GM12878 (cell line): ENCODE results near the gene CETP. TPM values are rescaled to one million over a fixed set of nuclear protein-coding genes. Genes with fewer than 3 reads are reported as not detected.

Experiments used
- ATAC-seq: fragments of 200-7000 bp; cut with Tn5 transposase; 3 replicates; pipeline ENCODE4 v1.9.1; 2020; ENCODE audit warnings: mild to moderate bottlenecking, moderate library complexity
- BruUV-seq: library from RNA; stranded (reverse); fragments of 400-500 nt; replicated peaks from 2 replicates; lab custom pipeline; 2021; lab: Mats Ljungman, UMichigan
- CTCF ChIA-PET: fragments of 300-600 bp; sonication (Branson Sonifier 250); formaldehyde crosslinking; extraction: SDS; loops from one replicate; lab custom pipeline; 2021; ENCODE audit warnings: inconsistent platforms; lab: Yijun Ruan, JAX
- POLR2A ChIA-PET: fragments of 350-600 bp; formaldehyde crosslinking; extraction: SDS; loops from one replicate; lab custom pipeline; 2021; ENCODE audit warnings: inconsistent platforms; lab: Charles Lee
- RAD21 ChIA-PET: fragments of 300-600 bp; sonication (Branson Sonifier 250); formaldehyde crosslinking; loops from one replicate; lab custom pipeline; 2023; ENCODE audit warnings: antibody characterized with exemption; ENCODE audit not compliant: unreplicated experiment; lab: Charles Lee
- SMC1A ChIA-PET: fragments of 300-600 bp; sonication (Branson Sonifier 250); formaldehyde crosslinking; loops from one replicate; lab custom pipeline; 2023; ENCODE audit not compliant: unreplicated experiment, uncharacterized antibody; lab: Charles Lee
- DNase-seq: peaks from one replicate; pipeline ENCODE4 v3.0.0-alpha.2; 2011; ENCODE audit warnings: low read depth, low spot score
- FAIRE-seq: peaks from 3 replicates; lab custom pipeline; 2011; peaks lifted over from hg19 to GRCh38; lab: Jason Lieb, UNC
- H2AFZ ChIP-seq: 2 replicates; pipeline ENCODE4 v1.6.0; 2011; ENCODE audit warnings: low read depth, low read length, control low read depth; ENCODE audit not compliant: control insufficient read depth
- H3K27ac ChIP-seq: 2 replicates; pipeline ENCODE4 v1.5.1; 2011; ENCODE audit warnings: control low read depth; ENCODE audit not compliant: control insufficient read depth, insufficient read depth
- H3K27me3 ChIP-seq, 2 experiments: replicated peaks in 1 of 2; 2 replicates each; pipeline versions ENCODE4 v1.6.0 to v1.6.1; 2011; ENCODE audit warnings: low read length in 1 of 2; ENCODE audit not compliant: control insufficient read depth in 2 of 2, insufficient read depth in 2 of 2
- H3K36me3 ChIP-seq, 2 experiments: 2 replicates each; pipeline ENCODE4 v1.5.1; 2011; ENCODE audit warnings: low read length in 1 of 2; ENCODE audit not compliant: control insufficient read depth in 2 of 2, insufficient read depth in 2 of 2
- H3K4me1 ChIP-seq: 2 replicates; pipeline ENCODE4 v1.6.1; 2011; ENCODE audit warnings: mild to moderate bottlenecking, low read length, moderate library complexity, mixed read lengths; ENCODE audit not compliant: control insufficient read depth, insufficient read depth
- H3K4me2 ChIP-seq: 2 replicates; pipeline ENCODE4 v1.6.0; 2011; ENCODE audit warnings: control low read depth; ENCODE audit not compliant: control insufficient read depth, insufficient read depth
- H3K4me3 ChIP-seq: fragments of 200-600 bp; sonication (generic); 2 replicates; pipeline ENCODE4 v1.5.1; 2016
- H3K79me2 ChIP-seq: 2 replicates; pipeline ENCODE4 v1.6.0; 2011; ENCODE audit warnings: low read length; ENCODE audit not compliant: control insufficient read depth, insufficient read depth
- H3K9ac ChIP-seq: 2 replicates; pipeline ENCODE4 v1.8.0; 2011; ENCODE audit warnings: low read length, control low read depth, mixed read lengths; ENCODE audit not compliant: control insufficient read depth, insufficient read depth
- H3K9me3 ChIP-seq: replicated peaks from 3 replicates; pipeline ENCODE4 v1.5.1; 2011; ENCODE audit warnings: mild to moderate bottlenecking, low read length; ENCODE audit not compliant: control insufficient read depth, insufficient read depth
- H4K20me1 ChIP-seq: 2 replicates; pipeline ENCODE4 v1.6.0; 2011; ENCODE audit not compliant: control insufficient read depth, insufficient read depth
- CBX3 ChIP-seq: fragments of 200-600 bp; sonication (generic); IDR thresholded peaks from 2 replicates; pipeline ENCODE4 v1.6.1; 2016; ENCODE audit warnings: low read depth, borderline replicate concordance
- KLF5 ChIP-seq: fragments of 450-650 bp; IDR thresholded peaks from 2 replicates; pipeline ENCODE4 v1.6.1; 2014; ENCODE audit warnings: mild to moderate bottlenecking; ENCODE audit not compliant: partially characterized antibody
- POLR2AphosphoS5 ChIP-seq: IDR thresholded peaks from 2 replicates; pipeline ENCODE4 v1.6.1; 2011; ENCODE audit warnings: mild to moderate bottlenecking, low read length, inconsistent platforms
- TCF3 ChIP-seq: IDR thresholded peaks from 2 replicates; pipeline ENCODE4 v1.6.1; 2012; ENCODE audit warnings: low read depth, mild to moderate bottlenecking, low read length, borderline replicate concordance; ENCODE audit not compliant: insufficient read depth
- ZBTB11 ChIP-seq: fragments of 450-650 bp; formaldehyde crosslinking; IDR thresholded peaks from 2 replicates; pipeline ENCODE4 v1.5.0; 2022; ENCODE audit warnings: mild to moderate bottlenecking, missing genetic modification characterization
- ZNF622 ChIP-seq: fragments of 450-650 bp; IDR thresholded peaks from 2 replicates; pipeline ENCODE4 v1.6.1; 2017; ENCODE audit warnings: mild to moderate bottlenecking, inconsistent platforms
- WGBS: methylation state at CpG from one replicate; pipeline ENCODE4 v1.1.6; 2016; ENCODE audit warnings: low lambda C conversion rate; ENCODE audit not compliant: insufficient replicate concordance, insufficient coverage; ENCODE audit errors: missing lambda C conversion rate; 5-methylcytosine and 5-hydroxymethylcytosine counted together
- in situ Hi-C: fragments of 300-500 bp; cut with MboI; formaldehyde crosslinking; loops from 9 replicates; pipeline ENCODE4 v1.14.3; 2018; ENCODE audit warnings: mixed read lengths
- intact Hi-C: fragments of 100-400 bp; cut with micrococcal nuclease; formaldehyde crosslinking; loops from one replicate; pipeline ENCODE4 v1.14.2; 2022; ENCODE audit not compliant: unreplicated experiment
- polyA plus RNA-seq, 11 experiments: library from polyadenylated mRNA; depleted of rRNA in 4 of 11; unstranded in 6 of 11; stranded (reverse) in 5 of 11; fragments of >200 nt; fragmentation: Nextera tagmentation in 4 of 11; fragmentation: Illumina TruSeq in 1 of 11; extraction: Ambion mirVana in 4 of 11; extraction: Trizol in 1 of 11; gene quantifications; 1 replicate in 1 of 11; 2 replicates in 10 of 11; pipeline versions ENCODE4 v1.2.1 to v1.2.3, GENCODE V29; 2011 to 2016; ENCODE audit warnings: inconsistent platforms in 2 of 11, missing spikeins in 2 of 11, low read depth in 1 of 11
- total RNA-seq, 4 experiments: library from RNA; depleted of rRNA in 3 of 4; stranded (reverse); fragments of >200 nt in 3 of 4; fragmentation: Illumina TruSeq in 1 of 4; extraction: Trizol in 1 of 4; gene quantifications; 2 replicates each; pipeline versions ENCODE4 v1.2.1 to v1.2.3, GENCODE V29; 2013 to 2021

The CETP gene
- total and polyA plus RNA-seq, 10 of the 15 experiments (the other 5 are each of a cell fraction or from before 2014, with no cell fraction given) = 1.2 to 6.4 (median 2.1) TPM

- ATAC-seq = no peak
- RAD21 ChIA-PET = interaction anchor here (2.0 to 22.0 kb wide), 4 partner anchors 12 to 42 kb away, joined by 13 to 473 read pairs (median 28); partner anchors contain the start of gene NLRC5
- Histone ChIP-seq H3K4me1 (peaks cover 36% of the 10 kb centered on the region), H3K27ac (peak overlapping the region; percentile 93), H3K9ac (no peak overlapping the region; the same call in 1 of the 2 replicates), H3K36me3 (peaks cover 0 to 3% of the 10 kb centered on the region in 2 experiments; a peak in 1 of 4 replicates), H3K4me2 (peak overlapping the region; percentile 80), H2AFZ (no peak overlapping the region), H3K4me3 (no peak overlapping the region), H3K27me3 (no peaks in the 10 kb centered on the region), H4K20me1 (no peaks in the 10 kb centered on the region), H3K9me3 (no peaks in the 10 kb centered on the region), H3K79me2 (peaks cover 81% of the 10 kb centered on the region)
- DNase-seq = no peak
- in situ Hi-C loops = no loop called here
- intact Hi-C loops = loop anchor here (1.0 to 5.0 kb wide), 2 partner anchors 8 to 37 kb away; partner anchors contain the start of gene CETP
- SMC1A ChIA-PET = interaction anchor here (0.9 to 20.8 kb wide), 7 partner anchors 11 to 47 kb away, joined by 3 to 604 read pairs (median 7); partner anchors contain the start of genes CETP and NLRC5
- POLR2A ChIA-PET = interaction anchor here (0.6 to 10.0 kb wide), 6 partner anchors 8 to 50 kb away, joined by 3 to 216 read pairs (median 21); partner anchors contain the start of gene NLRC5
- 90% methylated on average over 6 of the region's 6 CpGs for WGBS
- no peak for FAIRE-seq
- BruUV-seq = no TSS peak
- CTCF ChIA-PET = interaction anchor here (0.8 to 2.4 kb wide), 14 partner anchors 9 to 47 kb away, joined by 3 to 19 read pairs (median 6); partner anchors contain the start of gene NLRC5
- TF ChIP-seq ZNF622 (no peak), TCF3 (no peak), CBX3 (no peak), POLR2AphosphoS5 (no peak), KLF5 (no peak), ZBTB11 (CRISPR knock-in tag) (no peak)
Observed at GRCh38 chr16:56998861-56999260, 37.1 kb downstream of the CETP start.
